Choroid plexus epithelial cell (primary cell): ENCODE measurements around the gene MYLK.
"Not testable (repeated sequence)": the region's sequence is repeated elsewhere in the genome, so short reads cannot be mapped to it uniquely, and the experiment has no call there.

Experiments
- DNase-seq: peaks from one replicate; pipeline ENCODE4 v3.0.0-alpha.2; 2010; ENCODE audit warnings: low read depth
- H3K4me3 ChIP-seq: 2 replicates; pipeline ENCODE4 v1.5.1; 2011; ENCODE audit warnings: low read depth, mild to moderate bottlenecking, control low read depth, low read length, moderate library complexity
- CTCF ChIP-seq: conservative IDR thresholded peaks from 2 replicates; pipeline ENCODE4 v1.5.1; 2011; ENCODE audit warnings: low read depth, mild to moderate bottlenecking, control low read depth, inconsistent platforms, low read length, moderate library complexity

The MYLK gene

GRCh38 chr3:123705488-123706285, 178.4 kb downstream of the MYLK start:
- DNase-seq, result no peak
- no peak overlapping the region for H3K4me3 ChIP-seq
- TF ChIP-seq CTCF, result no peak

- DNase-seq, H3K4me3 ChIP-seq: not testable (repeated sequence)
These were observed 180.5 kb downstream of the MYLK start for GRCh38 chr3:123703663-123704062.

GRCh38 chr3:123702720-123703119, 181.4 kb downstream of the MYLK start:
- no peak overlapping the region for H3K4me3 ChIP-seq
- TF ChIP-seq CTCF, result no peak
- no peak for DNase-seq

- not testable (repeated sequence) for H3K4me3 ChIP-seq
- peak; percentile 84 for DNase-seq
These were observed 182.1 kb downstream of the MYLK start for GRCh38 chr3:123702057-123702456.

GRCh38 chr3:123700791-123701722, 183.1 kb downstream of the MYLK start:
- TF ChIP-seq CTCF, result no peak
- no peak for DNase-seq
- no peak overlapping the region for H3K4me3 ChIP-seq

More at GRCh38 chr3:123702057-123702456, 182.1 kb downstream of the MYLK start:
- peak; percentile 75 for TF ChIP-seq CTCF

GRCh38 chr3:123698813-123699212, 185.3 kb downstream of the MYLK start:
- DNase-seq, result no peak
- no peak for TF ChIP-seq CTCF
- H3K4me3 ChIP-seq, result no peak overlapping the region

GRCh38 chr3:123696808-123697207, 187.3 kb downstream of the MYLK start:
- TF ChIP-seq CTCF, result no peak
- no peak for DNase-seq
- no peak overlapping the region for H3K4me3 ChIP-seq
